HL-60/S4 (cell line): ENCODE measurements around the gene SLX9.

Experiments
- in situ Hi-C: fragments of 300-500 bp; cut with MboI; formaldehyde crosslinking; loops from 2 replicates; pipeline ENCODE4 v1.14.3; 2022; ENCODE audit warnings: low sequenced_read_pairs

SLX9 gene

GRCh38 chr21:44943005-44943685 lies 3.3 kb downstream of the SLX9 start:
- in situ Hi-C loops = loop anchor here (25.0 kb wide), 1 partner anchor 431 kb away; no protein-coding TSS in a partner anchor

DNA sequence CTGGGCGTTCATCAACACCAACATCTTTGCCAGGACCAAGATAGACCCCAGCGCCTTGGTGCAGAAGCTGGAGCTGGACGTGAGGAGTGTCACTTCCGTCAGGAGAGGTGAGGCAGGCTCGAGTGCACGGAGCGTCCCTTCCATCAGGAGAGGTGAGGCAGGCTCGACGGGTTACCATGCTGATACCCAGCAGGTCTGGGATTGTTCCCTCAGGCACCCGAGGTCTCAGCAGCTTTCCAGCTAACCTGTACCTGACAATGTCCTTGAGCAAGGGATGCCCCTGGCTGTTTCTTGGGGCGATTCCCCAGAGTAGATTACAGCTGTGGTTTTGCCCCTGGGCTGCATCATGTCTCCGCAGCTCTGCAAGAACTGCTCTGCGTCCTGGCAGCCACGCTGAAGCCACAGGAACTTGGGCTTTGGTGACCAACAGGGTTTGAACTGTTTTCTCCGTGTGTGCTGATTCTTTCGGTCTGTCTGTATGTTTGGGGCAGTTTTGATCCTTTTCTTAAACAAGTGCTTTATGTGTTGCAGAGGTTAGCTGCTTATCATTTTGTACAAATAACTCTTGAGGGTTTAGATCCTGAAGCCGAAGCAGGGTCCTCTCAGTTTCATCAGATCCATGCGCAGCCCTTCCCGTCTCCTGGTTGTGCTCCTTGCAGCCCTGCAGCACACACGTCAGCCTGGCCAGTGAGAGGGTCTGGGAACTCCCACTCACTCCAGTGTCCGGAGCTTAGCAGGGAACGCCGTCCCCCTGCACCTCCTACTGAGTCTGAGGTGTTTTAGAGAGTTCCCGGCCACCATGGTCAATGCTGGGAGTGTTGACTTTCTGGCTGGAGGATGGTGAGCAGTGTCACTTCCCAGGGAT lies 4.1 kb downstream of the SLX9 start:
- in situ Hi-C loops = loop anchor here (25.0 kb wide), 1 partner anchor 432 kb away; no protein-coding TSS in a partner anchor

- in situ Hi-C loops = loop anchor here (25.0 kb wide), 1 partner anchor 432 kb away; no protein-coding TSS in a partner anchor
Observed at GRCh38 chr21:44944596-44944995, 4.8 kb downstream of the SLX9 start.

- in situ Hi-C loops = loop anchor here (5.0 to 25.0 kb wide), 2 partner anchors 181 to 434 kb away; no protein-coding TSS in a partner anchor
Observed at GRCh38 chr21:44946254-44947041, 6.6 kb downstream of the SLX9 start.

- in situ Hi-C loops = loop anchor here (5.0 to 25.0 kb wide), 2 partner anchors 180 to 435 kb away; no protein-coding TSS in a partner anchor
Observed at GRCh38 chr21:44947111-44947929, 7.5 kb downstream of the SLX9 start.

- in situ Hi-C loops = loop anchor here (5.0 to 25.0 kb wide), 2 partner anchors 179 to 436 kb away; no protein-coding TSS in a partner anchor
Observed at GRCh38 chr21:44947930-44948331, 8.1 kb downstream of the SLX9 start.

DNA sequence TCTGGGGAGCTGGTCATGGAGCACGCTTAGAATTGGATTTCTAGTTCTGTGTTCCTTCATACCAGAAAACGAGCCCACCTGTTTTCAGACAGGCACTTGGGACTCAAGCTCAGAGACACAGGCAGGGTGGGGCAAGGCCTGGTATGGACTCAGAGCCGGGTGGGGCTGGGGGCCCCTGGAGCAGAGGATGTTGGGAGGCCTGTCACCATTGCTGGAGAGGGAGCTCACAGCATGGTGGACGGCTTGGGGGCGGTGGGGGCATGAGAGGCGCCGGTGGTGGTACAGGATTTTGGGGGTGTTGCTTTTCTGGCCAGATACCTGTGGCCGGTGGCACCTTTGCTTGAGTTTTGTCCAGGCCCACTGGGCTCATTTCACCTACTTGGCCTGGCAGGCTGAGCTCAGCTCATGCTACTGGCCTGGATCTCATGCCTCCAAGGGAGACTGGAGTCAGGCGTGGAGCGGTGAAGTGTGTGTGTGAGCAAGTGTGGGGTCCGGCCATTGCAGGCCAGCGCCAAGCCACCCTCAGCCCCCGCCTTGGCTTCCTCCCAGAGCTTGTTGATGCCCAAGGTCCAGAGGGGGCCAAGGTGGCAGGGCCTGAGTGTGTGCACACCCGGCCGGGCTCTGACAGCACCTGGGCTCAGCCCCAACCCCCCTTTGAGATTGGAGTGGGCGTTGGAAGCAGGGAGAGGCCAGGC lies 8.7 kb downstream of the SLX9 start:
- in situ Hi-C loops = loop anchor here (5.0 to 25.0 kb wide), 2 partner anchors 179 to 436 kb away; no protein-coding TSS in a partner anchor

DNA sequence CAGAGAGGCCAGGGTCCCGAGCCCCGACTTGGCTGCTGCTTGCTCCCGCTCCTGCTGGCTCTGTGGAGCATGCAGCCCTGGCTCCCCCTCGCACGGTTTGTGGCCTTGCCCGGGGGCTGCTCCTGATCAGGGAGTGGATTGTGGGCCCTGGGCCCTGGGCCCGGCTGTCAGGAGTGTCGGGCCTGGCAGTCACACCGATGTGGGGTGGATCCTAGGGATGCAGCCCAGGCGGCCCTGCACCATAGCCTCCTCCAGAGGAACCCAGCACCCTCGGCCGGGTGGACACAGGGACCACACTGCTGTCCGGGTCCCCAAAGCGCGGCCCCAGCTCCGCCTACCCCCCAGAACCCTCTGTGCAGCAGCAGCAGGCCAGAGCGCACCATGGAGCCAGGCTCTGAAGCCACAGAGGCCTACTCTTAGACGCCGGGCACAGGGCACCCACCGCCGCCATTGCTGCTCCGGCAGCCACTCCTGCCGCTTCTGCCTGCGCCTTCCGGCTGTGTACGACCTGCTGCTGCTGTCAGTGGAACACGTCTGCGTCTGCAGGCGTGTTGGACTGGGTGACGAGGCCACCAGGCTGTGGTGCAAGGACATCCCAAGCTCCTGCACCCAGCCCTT lies 9.4 kb downstream of the SLX9 start:
- in situ Hi-C loops = loop anchor here (5.0 to 25.0 kb wide), 2 partner anchors 178 to 437 kb away; no protein-coding TSS in a partner anchor

DNA sequence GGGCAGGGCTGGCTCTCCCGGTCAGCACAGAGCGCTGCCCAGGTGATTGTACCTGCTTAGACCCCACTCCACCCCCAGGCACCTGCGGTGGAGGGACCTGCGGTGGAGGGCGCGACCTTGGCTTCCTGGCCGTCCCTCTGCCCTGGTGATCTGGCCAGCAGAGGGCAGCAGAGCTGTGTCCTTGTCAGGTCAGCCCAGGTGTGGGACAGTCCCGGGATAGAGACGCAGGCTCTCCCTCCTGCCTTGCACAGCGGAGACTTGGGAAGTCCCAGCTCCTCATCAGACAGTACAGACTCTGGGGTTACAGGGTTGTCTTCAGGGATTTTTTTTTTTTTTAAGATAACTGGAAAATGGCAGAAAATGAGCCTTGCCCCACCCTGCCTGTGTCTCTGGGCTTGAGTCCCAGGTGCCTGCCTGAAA lies 10.0 kb downstream of the SLX9 start:
- in situ Hi-C loops = loop anchor here (5.0 to 25.0 kb wide), 2 partner anchors 178 to 437 kb away; no protein-coding TSS in a partner anchor

GRCh38 chr21:44950351-44950750 lies 10.5 kb downstream of the SLX9 start:
- in situ Hi-C loops = no loop called here

DNA sequence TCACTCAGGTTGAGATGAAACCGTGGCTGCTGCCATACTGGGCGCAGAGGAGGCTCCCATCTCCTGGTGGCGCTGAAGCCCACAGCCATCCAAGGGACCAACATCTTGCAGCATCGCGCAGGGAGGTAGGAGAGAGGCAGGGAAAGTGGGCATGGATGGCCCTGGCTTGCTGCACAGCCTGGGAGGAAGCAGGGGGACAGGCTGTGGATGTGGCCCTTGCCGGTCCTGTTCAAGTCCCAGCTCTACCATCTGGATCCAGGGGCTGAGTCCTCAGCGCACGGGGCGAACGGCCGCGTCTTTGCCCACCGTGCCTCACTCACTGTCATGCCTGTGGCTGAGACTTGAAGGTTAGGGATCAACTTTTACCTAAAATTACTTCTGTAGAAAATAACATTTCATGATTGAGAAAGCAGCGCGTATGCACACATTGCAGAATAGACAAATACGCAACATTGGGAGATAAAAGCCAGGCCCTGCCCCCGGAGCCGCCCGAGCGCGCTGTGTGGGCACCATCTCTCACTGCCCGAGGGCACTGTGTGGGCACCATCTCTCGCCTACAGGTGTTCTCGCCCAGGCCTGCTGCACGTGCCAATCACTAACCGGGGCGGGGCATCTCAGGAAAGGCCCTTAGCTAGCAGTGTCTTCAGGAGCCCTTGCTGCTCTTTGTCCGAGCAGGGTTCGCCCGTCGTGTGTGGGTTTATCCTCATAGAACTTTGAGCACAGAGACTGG lies 11.5 kb downstream of the SLX9 start:
- in situ Hi-C loops = no loop called here

DNA sequence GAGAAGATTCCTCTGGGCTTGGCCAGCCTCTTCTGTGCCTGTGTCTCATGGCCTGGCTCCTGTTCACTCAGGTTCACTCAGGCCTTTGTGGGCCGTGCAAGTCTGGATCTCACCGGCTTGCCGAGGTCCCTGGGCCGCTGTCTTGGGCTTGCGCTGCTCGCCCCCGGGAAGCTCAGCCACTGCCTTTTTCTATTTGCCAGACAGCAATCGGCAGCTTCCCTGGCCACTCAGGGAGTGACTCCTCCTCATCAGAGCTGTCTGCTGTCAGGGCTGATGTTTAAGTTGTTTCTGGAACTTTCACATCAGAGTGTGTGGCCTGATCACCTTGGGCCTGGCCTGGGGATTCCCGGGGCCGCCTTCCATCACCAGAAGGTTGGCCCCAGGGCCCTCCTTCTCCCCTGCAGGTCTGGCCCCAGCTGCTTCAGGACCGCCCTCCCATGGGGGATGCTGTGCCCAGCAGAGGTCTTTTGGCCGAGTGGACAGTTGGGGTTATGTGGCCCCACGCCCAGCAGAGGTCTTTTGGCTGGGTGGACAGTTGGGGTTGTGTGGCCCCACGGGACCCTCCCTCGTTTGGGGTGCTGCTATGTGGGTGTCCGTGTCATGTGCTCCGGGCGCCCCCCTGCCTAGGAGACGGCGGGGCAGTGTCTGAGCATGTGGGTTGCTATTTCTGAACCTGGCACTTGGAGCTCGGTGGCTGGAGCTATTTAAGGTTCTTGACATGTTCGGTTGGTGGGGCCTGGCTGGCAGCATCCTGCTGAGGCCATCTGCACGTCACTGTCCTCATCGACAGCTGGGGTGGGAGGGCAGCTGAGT lies 12.5 kb downstream of the SLX9 start:
- in situ Hi-C loops = no loop called here

GRCh38 chr21:44952929-44953627 lies 13.2 kb downstream of the SLX9 start:
- in situ Hi-C loops = no loop called here

DNA sequence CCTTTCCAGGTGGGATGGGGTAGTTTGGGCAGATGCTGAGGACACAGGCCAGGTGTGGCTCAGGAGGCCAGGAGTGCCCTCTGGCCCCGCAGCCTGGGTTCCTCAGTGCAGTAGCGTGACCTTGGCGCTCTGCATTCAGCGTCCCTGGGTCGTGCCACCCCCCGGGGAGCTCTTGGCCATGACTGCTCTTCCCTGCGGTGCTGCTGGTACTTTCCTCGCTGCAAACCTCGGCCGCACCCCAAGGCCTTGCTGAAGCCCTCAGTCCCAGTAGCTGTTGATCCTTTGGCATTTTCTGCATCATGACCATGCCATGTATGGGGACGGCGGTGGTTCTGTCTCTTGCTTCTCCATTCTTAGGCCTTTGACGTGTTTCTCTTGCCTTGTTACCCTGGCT lies 13.8 kb downstream of the SLX9 start:
- in situ Hi-C loops = no loop called here

- in situ Hi-C loops = no loop called here
Observed at GRCh38 chr21:44954281-44954771, 14.5 kb downstream of the SLX9 start.

DNA sequence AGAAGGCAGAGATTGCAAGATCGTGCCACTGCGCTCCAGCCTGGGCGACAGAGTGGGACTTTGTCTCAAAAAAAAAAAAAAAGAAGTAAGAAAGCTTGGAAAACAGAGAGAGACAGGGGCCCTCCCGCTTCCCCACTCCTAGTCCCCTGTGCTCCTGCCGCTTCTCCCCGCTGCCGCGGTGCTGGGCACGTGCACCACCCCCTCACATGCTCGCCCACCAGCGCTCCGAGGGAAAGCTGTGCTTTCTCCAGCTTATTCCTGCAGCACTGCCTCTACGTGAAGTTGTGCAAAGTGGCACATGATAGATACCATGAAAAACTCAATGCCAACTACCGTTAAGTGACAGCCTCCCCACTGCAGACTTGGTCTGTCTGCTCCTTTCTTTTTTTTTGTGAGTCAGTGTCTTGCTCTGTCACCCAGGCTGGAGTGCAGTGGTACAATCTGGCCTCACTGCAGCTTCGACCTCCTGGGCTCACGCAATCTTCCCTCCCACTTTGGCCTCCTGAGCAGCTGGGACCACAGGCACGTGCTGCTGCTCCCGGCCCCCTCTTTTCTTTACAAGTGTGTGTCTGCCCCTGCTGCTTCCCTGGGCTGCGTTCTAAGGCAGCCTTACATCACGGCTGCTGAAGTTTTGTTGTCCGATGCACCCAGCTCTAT lies 15.4 kb downstream of the SLX9 start:
- in situ Hi-C loops = no loop called here
